H9 (cell line): ENCODE data around the gene BET1L. TPM values are rescaled to one million over a fixed set of nuclear protein-coding genes. Genes with fewer than 3 reads are reported as not detected.

ENCODE experiments used
- DNase-seq: peaks from one replicate; pipeline ENCODE4 v3.0.0-alpha.2; 2017
- H2AFZ ChIP-seq: one replicate; pipeline ENCODE4 v1.6.1; 2013; ENCODE audit warnings: mild to moderate bottlenecking, low read length, control low read depth, moderate library complexity
- H2AK5ac ChIP-seq: 2 replicates; pipeline ENCODE4 v1.6.1; 2013; ENCODE audit warnings: low read length, control low read depth, mixed read lengths; ENCODE audit not compliant: insufficient read length
- H2BK120ac ChIP-seq: one replicate; pipeline ENCODE4 v1.6.1; 2013; ENCODE audit warnings: low read depth, mild to moderate bottlenecking, low read length, control low read depth, inconsistent platforms; ENCODE audit not compliant: poor library complexity, severe bottlenecking
- H2BK12ac ChIP-seq: 2 replicates; pipeline ENCODE4 v1.6.1; 2013; ENCODE audit warnings: low read length, control low read depth, mixed read lengths, low read depth; ENCODE audit not compliant: insufficient read length
- H2BK15ac ChIP-seq: 2 replicates; pipeline ENCODE4 v1.6.1; 2013; ENCODE audit warnings: low read depth, low read length, control low read depth
- H2BK20ac ChIP-seq: one replicate; pipeline ENCODE4 v1.6.1; 2013; ENCODE audit warnings: low read depth, mild to moderate bottlenecking, low read length, control low read depth, inconsistent platforms; ENCODE audit not compliant: poor library complexity, severe bottlenecking
- H2BK5ac ChIP-seq: 2 replicates; pipeline ENCODE4 v1.6.1; 2013; ENCODE audit warnings: low read length, control low read depth, mixed read lengths; ENCODE audit not compliant: insufficient read length
- H3K14ac ChIP-seq: 2 replicates; pipeline ENCODE4 v1.6.1; 2013; ENCODE audit warnings: low read length, control low read depth; ENCODE audit not compliant: insufficient read depth
- H3K18ac ChIP-seq: 2 replicates; pipeline ENCODE4 v1.6.1; 2013; ENCODE audit warnings: low read depth, mild to moderate bottlenecking, mixed read lengths, low read length, control low read depth; ENCODE audit not compliant: insufficient read length
- H3K23ac ChIP-seq: 2 replicates; pipeline ENCODE4 v1.6.1; 2013; ENCODE audit warnings: low read length, control low read depth, mixed read lengths, low read depth; ENCODE audit not compliant: insufficient read length
- H3K23me2 ChIP-seq: 2 replicates; pipeline ENCODE4 v1.6.1; 2013; ENCODE audit warnings: low read depth, mild to moderate bottlenecking, mixed read lengths, low read length, control low read depth; ENCODE audit not compliant: insufficient read length, poor library complexity, severe bottlenecking
- H3K27ac ChIP-seq: 2 replicates; pipeline ENCODE4 v1.5.1; 2013; ENCODE audit warnings: low read length, control low read depth, mixed read lengths, low read depth; ENCODE audit not compliant: insufficient read length
- H3K27me3 ChIP-seq: 2 replicates; pipeline ENCODE4 v1.6.1; 2013; ENCODE audit warnings: low read length, control low read depth, inconsistent platforms; ENCODE audit not compliant: insufficient read depth
- H3K4ac ChIP-seq: 2 replicates; pipeline ENCODE4 v1.6.1; 2013; ENCODE audit warnings: low read depth, mild to moderate bottlenecking, control low read depth, inconsistent platforms, low read length, moderate library complexity
- H3K4me1 ChIP-seq: 2 replicates; pipeline ENCODE4 v1.6.1; 2013; ENCODE audit warnings: low read length, control low read depth, inconsistent platforms; ENCODE audit not compliant: insufficient read depth
- H3K4me2 ChIP-seq: 2 replicates; pipeline ENCODE4 v1.6.1; 2013; ENCODE audit warnings: low read length, control low read depth, mixed read lengths; ENCODE audit not compliant: insufficient read length, insufficient read depth
- H3K56ac ChIP-seq: 2 replicates; pipeline ENCODE4 v1.6.1; 2013; ENCODE audit warnings: low read depth, mild to moderate bottlenecking, mixed read lengths, low read length, control low read depth; ENCODE audit not compliant: insufficient read length
- H3K79me1 ChIP-seq: 2 replicates; pipeline ENCODE4 v1.6.1; 2013; ENCODE audit warnings: low read depth, mild to moderate bottlenecking, moderate library complexity, low read length, control low read depth, inconsistent platforms; ENCODE audit not compliant: insufficient read depth, poor library complexity, severe bottlenecking
- H3K79me2 ChIP-seq: 2 replicates; pipeline ENCODE4 v1.6.1; 2013; ENCODE audit warnings: low read length, control low read depth, inconsistent platforms; ENCODE audit not compliant: insufficient read depth
- H3K9ac ChIP-seq: 2 replicates; pipeline ENCODE4 v1.6.1; 2013; ENCODE audit warnings: low read length, control low read depth, mixed read lengths; ENCODE audit not compliant: insufficient read length; ENCODE audit errors: extremely low read depth
- H3K9me3 ChIP-seq: one replicate; pipeline ENCODE4 v1.6.1; 2013; ENCODE audit warnings: low read depth, low read length, inconsistent platforms; ENCODE audit not compliant: control insufficient read depth
- H3T11ph ChIP-seq: one replicate; pipeline ENCODE4 v1.6.1; 2013; ENCODE audit warnings: mild to moderate bottlenecking, low read length, control low read depth, inconsistent platforms
- H4K20me1 ChIP-seq: one replicate; pipeline ENCODE4 v1.6.1; 2013; ENCODE audit not compliant: control insufficient read depth, insufficient read length, insufficient read depth
- H4K5ac ChIP-seq: 2 replicates; pipeline ENCODE4 v1.6.1; 2013; ENCODE audit warnings: low read depth, mild to moderate bottlenecking, mixed read lengths, low read length, control low read depth; ENCODE audit not compliant: insufficient read length
- H4K8ac ChIP-seq: replicated peaks from 2 replicates; pipeline ENCODE4 v1.6.1; 2013; ENCODE audit warnings: low read length, control low read depth, mixed read lengths, low read depth; ENCODE audit not compliant: insufficient read length
- H4K91ac ChIP-seq: 2 replicates; pipeline ENCODE4 v1.6.1; 2013; ENCODE audit warnings: low read depth, mild to moderate bottlenecking, moderate library complexity, mixed read lengths, low read length, control low read depth; ENCODE audit not compliant: insufficient read length
- H3K27ac Mint-ChIP-seq, 3 experiments: 2 replicates in 2 of 3; 3 replicates in 1 of 3; pipeline ENCODE4 v1.8.0; 2020 to 2021; ENCODE audit warnings: mixed read lengths in 3 of 3, mild to moderate bottlenecking in 1 of 3, moderate library complexity in 1 of 3
- H3K27me3 Mint-ChIP-seq: 2 replicates; pipeline ENCODE4 v1.8.0; 2021; ENCODE audit warnings: low read depth, mild to moderate bottlenecking, moderate library complexity, mixed read lengths
- H3K36me3 Mint-ChIP-seq, 3 experiments: 2 replicates in 2 of 3; 3 replicates in 1 of 3; pipeline ENCODE4 v1.8.0; 2020 to 2021; ENCODE audit warnings: low read depth in 3 of 3, mixed read lengths in 3 of 3; ENCODE audit not compliant: insufficient read depth in 1 of 3
- H3K4me1 Mint-ChIP-seq, 2 experiments: 2 replicates each; pipeline ENCODE4 v1.8.0; 2020; ENCODE audit warnings: mixed read lengths in 2 of 2
- H3K4me3 Mint-ChIP-seq, 2 experiments: 2 replicates in 1 of 2; 3 replicates in 1 of 2; pipeline ENCODE4 v1.8.0; 2020 to 2021; ENCODE audit warnings: mild to moderate bottlenecking in 2 of 2, mixed read lengths in 2 of 2, moderate library complexity in 1 of 2
- H3K9me3 Mint-ChIP-seq, 2 experiments: 2 replicates in 1 of 2; 3 replicates in 1 of 2; pipeline ENCODE4 v1.8.0; 2020; ENCODE audit warnings: mild to moderate bottlenecking in 2 of 2, mixed read lengths in 2 of 2, moderate library complexity in 1 of 2
- CTCF ChIP-seq: fragments of 200-600 bp; sonication (generic); conservative IDR thresholded peaks from 3 replicates; pipeline ENCODE4 v1.8.0; 2021; ENCODE audit warnings: antibody characterized with exemption, mild to moderate bottlenecking
- WGBS: extraction: QIAGEN DNeasy Blood & Tissue Kit; methylation state at CpG from one replicate; pipeline ENCODE4 v1.1.7; 2013; ENCODE audit warnings: missing lambda C conversion rate, low lambda C conversion rate, mixed read lengths; ENCODE audit not compliant: insufficient read length; ENCODE audit errors: extremely low coverage; 5-methylcytosine and 5-hydroxymethylcytosine counted together
- total RNA-seq: library from RNA; stranded (reverse); gene quantifications from 2 replicates; pipeline ENCODE4 v1.2.1, GENCODE V29; 2021

Gene BET1L
- total RNA-seq, 1 experiment from 2014 or later = 49.4 TPM

GRCh38 chr11:249062-249461 is 41.9 kb upstream of the BET1L start:
- peak overlapping the region in 1 of 3 experiments; percentile 0; a peak in 2 of 7 replicates for H3K27ac Mint-ChIP-seq
- no peak overlapping the region for H2BK5ac ChIP-seq
- WGBS = no CpG with 5 or more reads among the region's 8 CpGs

More at GRCh38 chr11:249062-249461, 41.9 kb upstream of the BET1L start:
- Histone ChIP-seq H3T11ph (no peak overlapping the region), H4K5ac (no peak overlapping the region), H4K8ac (no peak overlapping the region), H4K91ac (no peak overlapping the region), H3K23ac (no peak overlapping the region), H2BK15ac (no peak overlapping the region), H3K79me2 (no peaks in the 10 kb centered on the region), H3K4me2 (no peak overlapping the region), H3K9me3 (no peaks in the 10 kb centered on the region), H3K27ac (no peak overlapping the region), H3K4me1 (no peaks in the 10 kb centered on the region), H3K27me3 (no peaks in the 10 kb centered on the region), H2BK20ac (no peak overlapping the region), H3K23me2 (no peaks in the 10 kb centered on the region), H2BK12ac (no peak overlapping the region), H2AK5ac (no peak overlapping the region), H2AFZ (no peak overlapping the region), H3K79me1 (no peaks in the 10 kb centered on the region), H3K14ac (no peak overlapping the region), H3K9ac (no peak overlapping the region), H3K18ac (no peak overlapping the region), H3K56ac (no peak overlapping the region), H3K4ac (no peak overlapping the region), H2BK120ac (no peak overlapping the region), H4K20me1 (no peaks in the 10 kb centered on the region)
- H3K4me3 Mint-ChIP-seq = no peak overlapping the region; a peak in 1 of 5 replicates
- no peaks in the 10 kb centered on the region; the same call in 1 of the 2 replicates for H3K27me3 Mint-ChIP-seq
- H3K36me3 Mint-ChIP-seq = peaks cover 54 to 85% (median 65%) of the 10 kb centered on the region in 3 experiments
- DNase-seq = no peak
- H3K4me1 Mint-ChIP-seq = peaks cover 0 to 5% of the 10 kb centered on the region in 2 experiments; a peak in 2 of 4 replicates
- H3K9me3 Mint-ChIP-seq = no peaks in the 10 kb centered on the region
- no peak for TF ChIP-seq CTCF
